GM12878 (cell line): ENCODE results near the gene CLDN9.
A peak's percentile ranks its signal among the peaks of the same experiment; 100 is the strongest.

Experiments
- JUND ChIP-seq: IDR thresholded peaks from 2 replicates; pipeline ENCODE4 v1.6.1; 2012; ENCODE audit warnings: low read depth, mild to moderate bottlenecking, low read length, improper control_type of control experiment, moderate library complexity
- POLR2A ChIP-seq: IDR thresholded peaks from 2 replicates; pipeline ENCODE4 v1.6.1; 2011; ENCODE audit warnings: low read depth, mild to moderate bottlenecking, low read length
- POLR2AphosphoS5 ChIP-seq: IDR thresholded peaks from 2 replicates; pipeline ENCODE4 v1.6.1; 2011; ENCODE audit warnings: mild to moderate bottlenecking, low read length, inconsistent platforms
- ZSCAN29 ChIP-seq: fragments of 450-650 bp; IDR thresholded peaks from 2 replicates; pipeline ENCODE4 v1.6.1; 2017; ENCODE audit warnings: mild to moderate bottlenecking, moderate library complexity
- TF ChIP-seq, protein P1 (sequence below), 3 experiments: IDR thresholded peaks in 2 of 3; conservative IDR thresholded peaks in 1 of 3; 2 replicates each; pipeline ENCODE4 v1.5.1; 2011; ENCODE audit warnings: low read depth in 3 of 3, low read length in 3 of 3, mild to moderate bottlenecking in 3 of 3, control low read depth in 2 of 3, moderate library complexity in 2 of 3, inconsistent platforms in 1 of 3, mixed read lengths in 1 of 3; ENCODE audit not compliant: control insufficient read depth in 2 of 3, insufficient read depth in 1 of 3; ENCODE audit errors: extremely low read depth in 1 of 3

DNA sequence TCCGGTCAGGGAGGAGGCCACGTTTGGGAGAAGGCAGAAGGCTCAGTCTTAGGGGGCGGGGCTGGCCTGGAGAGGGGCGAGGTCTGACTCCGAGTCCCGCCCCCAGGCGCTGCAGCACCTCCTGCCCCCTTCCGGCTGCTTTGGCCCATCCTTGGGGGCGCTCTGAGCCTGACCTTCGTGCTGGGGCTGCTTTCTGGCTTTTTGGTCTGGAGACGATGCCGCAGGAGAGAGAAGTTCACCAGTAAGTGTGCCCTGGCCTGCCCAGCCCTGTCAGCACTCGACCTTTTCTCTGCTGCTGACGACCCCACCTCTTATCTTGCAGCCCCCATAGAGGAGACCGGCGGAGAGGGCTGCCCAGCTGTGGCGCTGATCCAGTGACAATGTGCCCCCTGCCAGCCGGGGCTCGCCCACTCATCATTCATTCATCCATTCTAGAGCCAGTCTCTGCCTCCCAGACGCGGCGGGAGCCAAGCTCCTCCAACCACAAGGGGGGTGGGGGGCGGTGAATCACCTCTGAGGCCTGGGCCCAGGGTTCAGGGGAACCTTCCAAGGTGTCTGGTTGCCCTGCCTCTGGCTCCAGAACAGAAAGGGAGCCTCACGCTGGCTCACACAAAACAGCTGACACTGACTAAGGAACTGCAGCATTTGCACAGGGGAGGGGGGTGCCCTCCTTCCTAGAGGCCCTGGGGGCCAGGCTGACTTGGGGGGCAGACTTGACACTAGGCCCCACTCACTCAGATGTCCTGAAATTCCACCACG, 8.9 kb downstream of the CLDN9 start:
- no peak for TF ChIP-seq POLR2A
- TF ChIP-seq ZSCAN29: no peak
- TF ChIP-seq, protein P1, sequence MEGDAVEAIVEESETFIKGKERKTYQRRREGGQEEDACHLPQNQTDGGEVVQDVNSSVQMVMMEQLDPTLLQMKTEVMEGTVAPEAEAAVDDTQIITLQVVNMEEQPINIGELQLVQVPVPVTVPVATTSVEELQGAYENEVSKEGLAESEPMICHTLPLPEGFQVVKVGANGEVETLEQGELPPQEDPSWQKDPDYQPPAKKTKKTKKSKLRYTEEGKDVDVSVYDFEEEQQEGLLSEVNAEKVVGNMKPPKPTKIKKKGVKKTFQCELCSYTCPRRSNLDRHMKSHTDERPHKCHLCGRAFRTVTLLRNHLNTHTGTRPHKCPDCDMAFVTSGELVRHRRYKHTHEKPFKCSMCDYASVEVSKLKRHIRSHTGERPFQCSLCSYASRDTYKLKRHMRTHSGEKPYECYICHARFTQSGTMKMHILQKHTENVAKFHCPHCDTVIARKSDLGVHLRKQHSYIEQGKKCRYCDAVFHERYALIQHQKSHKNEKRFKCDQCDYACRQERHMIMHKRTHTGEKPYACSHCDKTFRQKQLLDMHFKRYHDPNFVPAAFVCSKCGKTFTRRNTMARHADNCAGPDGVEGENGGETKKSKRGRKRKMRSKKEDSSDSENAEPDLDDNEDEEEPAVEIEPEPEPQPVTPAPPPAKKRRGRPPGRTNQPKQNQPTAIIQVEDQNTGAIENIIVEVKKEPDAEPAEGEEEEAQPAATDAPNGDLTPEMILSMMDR (IDR thresholded peaks at IDR 0.05 in 2 of 3, conservative IDR thresholded peaks at IDR 0.05 in 1 of 3; ENCODE audit: control insufficient read depth in 2 of 3, extremely low read depth in 1 of 3, insufficient read depth in 1 of 3, low read depth in 3 of 3, low read length in 3 of 3): peak; percentile 28 to 49 (median 32); a peak in 5 of 6 replicates
- no peak for TF ChIP-seq POLR2AphosphoS5
- TF ChIP-seq JUND: no peak
